K562 (cell line): Measurements from ENCODE around the gene R3HDM2.

Source experiments
- ADNP ChIP-seq: fragments of 200-800 bp; sonication (Bioruptor generic); IDR thresholded peaks from 2 replicates; pipeline ENCODE4 v1.6.1; 2016; ENCODE audit warnings: missing genetic modification characterization, missing compliant biosample characterization
- CTCF ChIP-seq, 3 experiments: IDR thresholded peaks in 2 of 3; conservative IDR thresholded peaks in 1 of 3; 2 replicates each; pipeline ENCODE4 v1.5.1; 2011 to 2012; ENCODE audit warnings: low read length in 3 of 3, mild to moderate bottlenecking in 3 of 3, control low read depth in 2 of 3, improper control_type of control experiment in 1 of 3, inconsistent platforms in 1 of 3, low read depth in 1 of 3, mixed read lengths in 1 of 3, moderate library complexity in 1 of 3; ENCODE audit not compliant: insufficient read depth in 2 of 3
- E2F5 ChIP-seq: sonication (generic); formaldehyde crosslinking; IDR thresholded peaks from 2 replicates; pipeline ENCODE4 v1.8.0; 2022; ENCODE audit warnings: mild to moderate bottlenecking, missing genetic modification reagents
- FOXK1 ChIP-seq: sonication (generic); formaldehyde crosslinking; IDR thresholded peaks from 2 replicates; pipeline ENCODE4 v1.8.0; 2022; ENCODE audit warnings: missing genetic modification reagents, mild to moderate bottlenecking, borderline replicate concordance
- KLF10 ChIP-seq: fragments of 250-450 bp; sonication (Bioruptor Pico); IDR thresholded peaks from 2 replicates; pipeline ENCODE4 v1.6.1; 2021; ENCODE audit warnings: matching md5 sums
- NFYB ChIP-seq: IDR thresholded peaks from 2 replicates; pipeline ENCODE4 v1.6.1; 2011; ENCODE audit warnings: mild to moderate bottlenecking, moderate library complexity; ENCODE audit not compliant: insufficient read length; ENCODE audit errors: extremely low read depth
- POLR2A ChIP-seq: fragments of 450-650 bp; conservative IDR thresholded peaks from 2 replicates; pipeline ENCODE4 v1.6.1; 2016
- TCF3 ChIP-seq: sonication (generic); formaldehyde crosslinking; IDR thresholded peaks from 2 replicates; pipeline ENCODE4 v1.4.0; 2020; ENCODE audit warnings: mild to moderate bottlenecking, missing genetic modification reagents
- ZNF384 ChIP-seq: IDR thresholded peaks from 2 replicates; pipeline ENCODE4 v1.6.1; 2012; ENCODE audit warnings: low read depth, low read length, improper control_type of control experiment
- ZNF766 ChIP-seq: fragments of 200-800 bp; sonication (Bioruptor generic); conservative IDR thresholded peaks from 2 replicates; pipeline ENCODE4 v1.6.1; 2016; ENCODE audit warnings: missing genetic modification characterization, missing compliant biosample characterization
- TF ChIP-seq, protein P1 (sequence below): fragments of 450-650 bp; IDR thresholded peaks from 2 replicates; pipeline ENCODE4 v1.7.0; 2016; ENCODE audit warnings: borderline replicate concordance

- no peak for TF ChIP-seq NFYB
- TF ChIP-seq E2F5 (CRISPR knock-in tag): no peak
- TF ChIP-seq ADNP (tag): no peak
- no peak for TF ChIP-seq ZNF766
- TF ChIP-seq TCF3 (CRISPR knock-in tag): no peak
- TF ChIP-seq POLR2A: no peak
- TF ChIP-seq CTCF (IDR thresholded peaks at IDR 0.05 in 2 of 3, conservative IDR thresholded peaks at IDR 0.05 in 1 of 3; ENCODE audit: insufficient read depth in 2 of 3, low read depth in 1 of 3, low read length in 3 of 3): peak; percentile 87 to 93 (median 89)
- no peak; the same call in 1 of the 2 replicates for TF ChIP-seq ZNF384
- TF ChIP-seq, protein P1, sequence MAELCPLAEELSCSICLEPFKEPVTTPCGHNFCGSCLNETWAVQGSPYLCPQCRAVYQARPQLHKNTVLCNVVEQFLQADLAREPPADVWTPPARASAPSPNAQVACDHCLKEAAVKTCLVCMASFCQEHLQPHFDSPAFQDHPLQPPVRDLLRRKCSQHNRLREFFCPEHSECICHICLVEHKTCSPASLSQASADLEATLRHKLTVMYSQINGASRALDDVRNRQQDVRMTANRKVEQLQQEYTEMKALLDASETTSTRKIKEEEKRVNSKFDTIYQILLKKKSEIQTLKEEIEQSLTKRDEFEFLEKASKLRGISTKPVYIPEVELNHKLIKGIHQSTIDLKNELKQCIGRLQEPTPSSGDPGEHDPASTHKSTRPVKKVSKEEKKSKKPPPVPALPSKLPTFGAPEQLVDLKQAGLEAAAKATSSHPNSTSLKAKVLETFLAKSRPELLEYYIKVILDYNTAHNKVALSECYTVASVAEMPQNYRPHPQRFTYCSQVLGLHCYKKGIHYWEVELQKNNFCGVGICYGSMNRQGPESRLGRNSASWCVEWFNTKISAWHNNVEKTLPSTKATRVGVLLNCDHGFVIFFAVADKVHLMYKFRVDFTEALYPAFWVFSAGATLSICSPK: no peak
- no peak for TF ChIP-seq FOXK1 (CRISPR knock-in tag)
- no peak for TF ChIP-seq KLF10 (CRISPR knock-in tag)
These were observed 187.1 kb downstream of the R3HDM2 start for GRCh38 chr12:57243521-57244311.
